ENCODE measurements around the gene ETV7.

The ETV7 gene

DNA sequence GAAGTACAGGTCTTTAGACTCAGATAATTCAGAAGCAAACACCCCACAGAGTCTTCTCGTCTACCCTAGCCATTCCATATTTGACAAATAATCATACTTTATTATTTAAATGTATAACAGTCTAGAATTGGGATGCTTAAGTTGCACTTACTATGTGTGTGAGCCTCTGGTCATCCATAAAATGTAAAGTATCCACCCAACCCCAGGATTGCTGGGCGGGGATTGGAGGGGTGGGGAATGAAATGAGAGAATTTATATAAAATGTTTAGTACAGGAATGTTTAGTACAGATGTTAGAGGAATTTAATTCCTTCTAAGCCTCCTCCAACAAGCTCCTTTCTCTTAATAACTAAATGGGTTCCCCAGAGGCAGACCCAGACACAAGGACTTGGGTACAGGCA lies 67.6 kb downstream of the ETV7 start:
- Mint-ChIP-seq H3K27ac (no peak overlapping the region), H3K4me3 (no peak overlapping the region), H3K27me3 (no peaks in the 10 kb centered on the region), H3K36me3 (ENCODE audit: low read depth) (no peaks in the 10 kb centered on the region), H3K9me3 (no peaks in the 10 kb centered on the region), H3K4me1 (no peaks in the 10 kb centered on the region)
- no peak for DNase-seq
- no peak for ATAC-seq

DNA sequence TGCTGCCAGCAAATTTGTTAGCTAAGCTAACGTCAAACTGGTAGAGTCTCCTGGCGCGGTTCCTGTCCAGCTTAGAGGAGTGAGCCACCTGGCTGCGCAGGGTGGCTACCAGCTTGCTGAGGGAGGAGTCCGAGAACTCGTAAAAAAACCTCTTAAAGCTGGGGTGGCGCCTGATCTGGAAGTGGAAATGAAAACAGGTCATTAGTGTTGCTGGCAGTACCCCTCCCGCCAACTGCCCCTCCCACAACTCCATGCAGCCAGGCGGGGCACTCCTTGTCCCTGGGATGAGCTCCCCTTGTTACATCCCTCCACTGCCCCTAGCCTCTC lies 68.1 kb downstream of the ETV7 start:
- no peak overlapping the region for H3K4me3 Mint-ChIP-seq
- ATAC-seq (no peak), DNase-seq (no peak)
- H3K9me3 Mint-ChIP-seq = no peaks in the 10 kb centered on the region
- H3K4me1 Mint-ChIP-seq = no peaks in the 10 kb centered on the region
- no peak overlapping the region for H3K27ac Mint-ChIP-seq
- no peaks in the 10 kb centered on the region for H3K27me3 Mint-ChIP-seq
- H3K36me3 Mint-ChIP-seq (ENCODE audit: low read depth) = no peaks in the 10 kb centered on the region

DNA sequence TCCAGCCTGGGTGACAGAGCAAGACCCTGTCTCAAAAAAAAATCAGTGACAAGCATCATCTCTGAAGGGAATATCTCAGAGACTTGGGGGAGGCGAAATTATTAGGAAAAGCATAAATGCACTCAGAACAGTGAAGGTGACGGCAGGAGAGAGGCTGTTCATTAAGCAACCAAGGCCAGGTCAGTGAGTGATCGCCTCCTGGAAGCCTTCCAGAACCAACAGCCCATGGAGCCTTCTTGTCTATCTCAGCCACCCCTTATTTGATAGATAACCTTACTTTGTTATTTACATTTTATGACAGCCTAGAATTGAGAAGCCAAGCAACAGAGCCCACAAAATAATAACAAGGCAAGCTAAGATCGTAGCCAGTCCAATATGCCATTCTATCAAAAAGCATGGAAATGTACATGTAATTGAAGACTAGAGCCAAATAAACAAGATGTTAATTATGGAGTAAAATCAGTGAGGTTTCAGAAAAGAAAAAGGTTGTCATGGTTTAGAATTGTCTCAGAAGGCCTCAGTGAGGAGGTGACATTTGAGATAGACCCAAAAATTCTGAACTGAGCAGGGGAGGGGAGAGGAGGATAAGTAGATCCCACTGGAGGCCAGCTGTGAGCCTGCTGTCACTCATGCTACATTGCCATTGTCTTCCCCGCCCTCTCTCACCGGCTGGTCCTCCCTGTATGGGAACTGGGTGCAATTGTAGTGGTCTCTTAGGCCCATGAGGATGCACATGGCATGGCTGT lies 68.6 kb downstream of the ETV7 start:
- Mint-ChIP-seq H3K4me1 (no peaks in the 10 kb centered on the region), H3K36me3 (ENCODE audit: low read depth) (no peaks in the 10 kb centered on the region), H3K4me3 (no peak overlapping the region), H3K9me3 (no peaks in the 10 kb centered on the region), H3K27ac (no peak overlapping the region), H3K27me3 (no peaks in the 10 kb centered on the region)
- DNase-seq (no peak), ATAC-seq (no peak)

DNA sequence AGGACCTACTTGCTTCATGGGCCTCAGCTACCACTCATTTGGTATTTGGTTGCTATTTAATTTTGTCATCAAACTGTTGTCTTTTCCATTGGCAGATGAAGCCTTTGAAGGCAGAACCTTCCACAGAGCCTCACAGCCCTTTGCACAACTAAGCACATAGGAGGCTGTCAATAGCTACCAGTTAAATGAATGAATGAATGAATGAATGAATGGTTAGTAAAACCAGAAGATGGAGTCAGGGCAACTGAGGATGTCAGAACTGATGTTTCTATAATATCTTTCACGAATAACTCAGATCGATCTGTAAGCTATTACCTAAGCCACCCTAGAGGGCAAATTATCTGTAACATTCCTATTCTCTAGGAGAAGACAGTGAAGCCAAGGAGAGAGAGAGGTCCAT lies 69.8 kb downstream of the ETV7 start:
- Mint-ChIP-seq H3K27me3 (no peaks in the 10 kb centered on the region), H3K4me1 (no peaks in the 10 kb centered on the region)

More for the DNA sequence above, 69.8 kb downstream of the ETV7 start:
- DNase-seq (no peak), ATAC-seq (no peak)
- Mint-ChIP-seq H3K36me3 (ENCODE audit: low read depth) (no peaks in the 10 kb centered on the region), H3K9me3 (no peaks in the 10 kb centered on the region), H3K4me3 (no peak overlapping the region), H3K27ac (no peak overlapping the region)

All from activated naive CD8-positive, alpha-beta T cell treated with anti-CD3 and anti-CD28 coated beads, Interleukin-2, amount 50 U/mL, for 24 hours (primary cell).